Mucosa of stomach (tissue), 1 donor: ENCODE results near the gene NDE1.

ENCODE experiments used
- H3K27me3 ChIP-seq: one replicate; pipeline ENCODE4 v1.7.0; 2013; ENCODE audit warnings: mild to moderate bottlenecking, low read length; ENCODE audit not compliant: control insufficient read depth, insufficient read depth
- H3K36me3 ChIP-seq: one replicate; pipeline ENCODE4 v1.7.0; 2013; ENCODE audit warnings: low read length; ENCODE audit not compliant: control insufficient read depth, insufficient read depth
- H3K4me1 ChIP-seq: one replicate; pipeline ENCODE4 v1.7.0; 2013; ENCODE audit warnings: mild to moderate bottlenecking, low read length; ENCODE audit not compliant: control insufficient read depth, insufficient read depth
- H3K4me3 ChIP-seq: one replicate; pipeline ENCODE4 v1.7.0; 2013; ENCODE audit warnings: low read length
- H3K9ac ChIP-seq: one replicate; pipeline ENCODE4 v1.7.0; 2013; ENCODE audit warnings: mild to moderate bottlenecking, low read length, moderate library complexity
- H3K9me3 ChIP-seq: one replicate; pipeline ENCODE4 v1.7.0; 2013; ENCODE audit warnings: mild to moderate bottlenecking, low read length, moderate library complexity; ENCODE audit not compliant: control insufficient read depth
- donor health status: Pancreatic carcinoma.

The NDE1 gene

GRCh38 chr16:15609286-15609649, 40.8 kb upstream of the NDE1 start:
- no peak overlapping the region for H3K9ac ChIP-seq
- H3K4me3 ChIP-seq = no peak overlapping the region
- H3K27me3 ChIP-seq = no peaks in the 10 kb centered on the region
- peaks cover 15% of the 10 kb centered on the region for H3K36me3 ChIP-seq
- peaks cover 7% of the 10 kb centered on the region for H3K4me1 ChIP-seq
- no peaks in the 10 kb centered on the region for H3K9me3 ChIP-seq

- Histone ChIP-seq H3K9me3 (no peaks in the 10 kb centered on the region), H3K4me3 (no peak overlapping the region), H3K4me1 (no peaks in the 10 kb centered on the region), H3K36me3 (peaks cover 15% of the 10 kb centered on the region), H3K9ac (no peak overlapping the region), H3K27me3 (no peaks in the 10 kb centered on the region)
Observed at GRCh38 chr16:15610369-15610871, 39.6 kb upstream of the NDE1 start.

DNA sequence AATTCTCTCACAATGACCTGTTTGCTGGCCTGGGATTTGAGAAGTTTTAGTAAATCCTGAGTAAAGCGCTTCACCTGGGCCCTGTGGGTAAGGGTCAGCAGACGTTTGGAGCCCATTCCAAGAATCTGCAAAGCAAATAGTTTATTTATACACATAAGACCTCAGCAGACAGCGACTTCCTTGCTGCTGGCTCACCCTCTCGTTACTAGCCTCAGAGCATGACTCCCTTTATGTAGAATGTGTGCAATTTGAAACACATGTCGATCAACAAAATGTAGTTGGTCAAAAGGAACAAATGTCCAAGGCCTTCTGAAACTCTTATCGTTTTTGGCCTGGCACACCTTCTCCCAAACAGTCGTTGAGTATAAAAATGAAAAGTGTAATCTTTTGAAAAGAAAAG, 38.4 kb upstream of the NDE1 start:
- Histone ChIP-seq H3K4me1 (no peaks in the 10 kb centered on the region), H3K27me3 (no peaks in the 10 kb centered on the region), H3K36me3 (peaks cover 15% of the 10 kb centered on the region), H3K4me3 (no peak overlapping the region), H3K9ac (no peak overlapping the region), H3K9me3 (no peaks in the 10 kb centered on the region)

GRCh38 chr16:15613676-15614075, 36.4 kb upstream of the NDE1 start:
- Histone ChIP-seq H3K9ac (no peak overlapping the region), H3K4me3 (no peak overlapping the region), H3K27me3 (no peaks in the 10 kb centered on the region), H3K4me1 (no peaks in the 10 kb centered on the region), H3K36me3 (peaks cover 3% of the 10 kb centered on the region), H3K9me3 (no peaks in the 10 kb centered on the region)

GRCh38 chr16:15616012-15616411, 34.0 kb upstream of the NDE1 start:
- H3K36me3 ChIP-seq = peaks cover 12% of the 10 kb centered on the region
- H3K9ac ChIP-seq = no peak overlapping the region
- no peaks in the 10 kb centered on the region for H3K4me1 ChIP-seq
- no peak overlapping the region for H3K4me3 ChIP-seq
- no peaks in the 10 kb centered on the region for H3K27me3 ChIP-seq
- no peaks in the 10 kb centered on the region for H3K9me3 ChIP-seq

- no peaks in the 10 kb centered on the region for H3K4me1 ChIP-seq
- H3K36me3 ChIP-seq = peaks cover 12% of the 10 kb centered on the region
- H3K9me3 ChIP-seq = no peaks in the 10 kb centered on the region
- H3K27me3 ChIP-seq = no peaks in the 10 kb centered on the region
- H3K9ac ChIP-seq = no peak overlapping the region
- no peak overlapping the region for H3K4me3 ChIP-seq
Observed at GRCh38 chr16:15616475-15617165, 33.4 kb upstream of the NDE1 start.

GRCh38 chr16:15617901-15618300, 32.1 kb upstream of the NDE1 start:
- Histone ChIP-seq H3K9ac (no peak overlapping the region), H3K27me3 (no peaks in the 10 kb centered on the region), H3K9me3 (no peaks in the 10 kb centered on the region), H3K36me3 (peaks cover 9% of the 10 kb centered on the region), H3K4me3 (no peak overlapping the region), H3K4me1 (no peaks in the 10 kb centered on the region)

GRCh38 chr16:15618392-15618791, 31.7 kb upstream of the NDE1 start:
- H3K4me1 ChIP-seq = no peaks in the 10 kb centered on the region
- H3K4me3 ChIP-seq = no peak overlapping the region
- H3K9ac ChIP-seq = no peak overlapping the region
- no peaks in the 10 kb centered on the region for H3K27me3 ChIP-seq
- H3K9me3 ChIP-seq = no peaks in the 10 kb centered on the region
- peaks cover 9% of the 10 kb centered on the region for H3K36me3 ChIP-seq

- Histone ChIP-seq H3K4me1 (no peaks in the 10 kb centered on the region), H3K9ac (no peak overlapping the region), H3K9me3 (no peaks in the 10 kb centered on the region), H3K27me3 (no peaks in the 10 kb centered on the region), H3K36me3 (peaks cover 15% of the 10 kb centered on the region), H3K4me3 (no peak overlapping the region)
Observed at GRCh38 chr16:15620611-15621195, 29.3 kb upstream of the NDE1 start.

DNA sequence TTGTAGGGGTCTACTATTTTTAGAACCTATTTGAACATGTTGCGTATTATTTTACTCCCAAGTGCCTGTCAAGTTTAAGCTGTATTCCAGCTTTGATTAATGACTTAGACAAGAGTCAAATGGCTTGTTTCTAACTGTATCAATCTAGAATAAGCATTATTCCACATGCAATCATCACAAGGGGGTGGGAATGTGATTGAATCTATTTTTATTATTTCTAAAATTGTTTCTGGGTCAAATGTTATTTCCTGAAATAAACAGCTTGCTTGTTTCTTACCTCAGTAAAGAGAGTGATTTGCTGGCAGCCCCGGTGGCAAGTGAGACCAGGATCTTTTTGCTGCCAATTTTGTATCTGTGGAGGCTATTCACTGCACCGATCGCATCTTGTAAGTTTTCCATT, 28.6 kb upstream of the NDE1 start:
- Histone ChIP-seq H3K9me3 (no peaks in the 10 kb centered on the region), H3K4me3 (no peak overlapping the region), H3K36me3 (peaks cover 15% of the 10 kb centered on the region)

GRCh38 chr16:15621889-15622288, 28.2 kb upstream of the NDE1 start:
- Histone ChIP-seq H3K27me3 (no peaks in the 10 kb centered on the region), H3K9me3 (no peaks in the 10 kb centered on the region), H3K4me3 (no peak overlapping the region), H3K9ac (no peak overlapping the region), H3K4me1 (no peaks in the 10 kb centered on the region), H3K36me3 (peaks cover 15% of the 10 kb centered on the region)

More for the DNA sequence above, 28.6 kb upstream of the NDE1 start:
- Histone ChIP-seq H3K27me3 (no peaks in the 10 kb centered on the region), H3K9ac (no peak overlapping the region), H3K4me1 (no peaks in the 10 kb centered on the region)

DNA sequence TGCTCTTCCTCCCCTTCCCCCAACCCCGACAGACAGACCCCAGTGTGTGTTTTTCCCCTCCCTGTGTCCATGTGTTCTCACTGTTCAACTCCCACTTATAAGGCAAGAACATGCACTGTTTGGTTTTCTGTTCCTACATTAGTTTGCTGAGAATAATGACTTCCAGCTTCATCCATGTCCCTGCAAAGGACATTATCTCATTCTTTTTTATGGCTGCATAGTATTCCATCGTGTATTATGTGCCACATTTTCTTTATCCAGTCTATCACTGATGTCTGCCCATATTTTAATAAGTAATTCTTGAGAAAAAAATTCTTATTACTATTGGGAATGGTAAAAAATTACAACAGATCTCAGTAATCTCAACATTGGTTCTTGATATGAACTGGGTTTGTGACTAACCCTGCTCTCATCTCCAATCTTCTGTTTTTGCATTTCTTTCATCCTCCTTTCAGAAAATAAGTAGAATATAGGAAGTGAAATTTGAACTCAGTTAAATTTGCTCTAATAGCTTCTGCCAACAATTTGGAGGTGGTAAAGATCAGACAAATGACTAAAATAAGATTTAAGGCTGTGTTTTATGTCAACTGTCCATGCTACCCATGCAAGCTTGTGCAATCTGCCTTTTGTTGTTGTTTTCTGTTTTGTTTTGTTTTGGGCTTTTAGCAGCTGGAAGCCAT, 18.2 kb upstream of the NDE1 start:
- Histone ChIP-seq H3K27me3 (no peaks in the 10 kb centered on the region), H3K36me3 (peaks cover 18% of the 10 kb centered on the region), H3K4me1 (peaks cover 15% of the 10 kb centered on the region), H3K9ac (no peak overlapping the region), H3K4me3 (no peak overlapping the region), H3K9me3 (no peaks in the 10 kb centered on the region)
